NCI-H460 (cell line): Measurements from ENCODE around the gene ZNF526. TPM values are rescaled to one million over a fixed set of nuclear protein-coding genes. Genes with fewer than 3 reads are reported as not detected.

Experiments used
- DNase-seq: peaks from one replicate; pipeline ENCODE4 v3.0.0-alpha.2; 2016; ENCODE audit warnings: low read depth; ENCODE audit errors: extremely low read depth
- polyA plus RNA-seq: library from polyadenylated mRNA; depleted of rRNA; stranded (reverse); fragments of >200 nt; gene quantifications from 2 replicates; pipeline ENCODE4 v1.2.3, GENCODE V29; 2014; cell fraction: nucleus; rRNA removed
- total RNA-seq: library from RNA; depleted of rRNA; stranded (reverse); fragments of >200 nt; shearing (Covaris generic); gene quantifications from 2 replicates; pipeline ENCODE4 v1.2.3, GENCODE V29; 2014; rRNA removed

The ZNF526 gene, protein sequence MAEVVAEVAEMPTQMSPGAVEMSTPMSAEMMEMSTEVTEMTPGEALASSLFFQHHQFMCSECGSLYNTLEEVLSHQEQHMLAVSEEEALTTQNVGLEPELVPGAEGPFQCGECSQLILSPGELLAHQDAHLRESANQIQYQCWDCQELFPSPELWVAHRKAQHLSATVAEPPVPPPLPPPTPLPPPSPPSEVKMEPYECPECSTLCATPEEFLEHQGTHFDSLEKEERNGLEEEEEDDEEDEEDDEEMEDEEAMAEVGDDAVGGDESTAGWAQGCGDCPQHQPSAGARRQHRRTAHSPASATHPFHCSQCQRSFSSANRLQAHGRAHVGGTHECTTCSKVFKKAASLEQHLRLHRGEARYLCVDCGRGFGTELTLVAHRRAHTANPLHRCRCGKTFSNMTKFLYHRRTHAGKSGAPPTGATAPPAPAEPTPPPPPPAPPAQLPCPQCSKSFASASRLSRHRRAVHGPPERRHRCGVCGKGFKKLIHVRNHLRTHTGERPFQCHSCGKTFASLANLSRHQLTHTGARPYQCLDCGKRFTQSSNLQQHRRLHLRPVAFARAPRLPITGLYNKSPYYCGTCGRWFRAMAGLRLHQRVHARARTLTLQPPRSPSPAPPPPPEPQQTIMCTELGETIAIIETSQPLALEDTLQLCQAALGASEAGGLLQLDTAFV
- 3.7 and 4.4 TPM in 2 replicates for total RNA-seq
- polyA plus RNA-seq = 6.1 and 6.9 TPM in 2 replicates

DNA sequence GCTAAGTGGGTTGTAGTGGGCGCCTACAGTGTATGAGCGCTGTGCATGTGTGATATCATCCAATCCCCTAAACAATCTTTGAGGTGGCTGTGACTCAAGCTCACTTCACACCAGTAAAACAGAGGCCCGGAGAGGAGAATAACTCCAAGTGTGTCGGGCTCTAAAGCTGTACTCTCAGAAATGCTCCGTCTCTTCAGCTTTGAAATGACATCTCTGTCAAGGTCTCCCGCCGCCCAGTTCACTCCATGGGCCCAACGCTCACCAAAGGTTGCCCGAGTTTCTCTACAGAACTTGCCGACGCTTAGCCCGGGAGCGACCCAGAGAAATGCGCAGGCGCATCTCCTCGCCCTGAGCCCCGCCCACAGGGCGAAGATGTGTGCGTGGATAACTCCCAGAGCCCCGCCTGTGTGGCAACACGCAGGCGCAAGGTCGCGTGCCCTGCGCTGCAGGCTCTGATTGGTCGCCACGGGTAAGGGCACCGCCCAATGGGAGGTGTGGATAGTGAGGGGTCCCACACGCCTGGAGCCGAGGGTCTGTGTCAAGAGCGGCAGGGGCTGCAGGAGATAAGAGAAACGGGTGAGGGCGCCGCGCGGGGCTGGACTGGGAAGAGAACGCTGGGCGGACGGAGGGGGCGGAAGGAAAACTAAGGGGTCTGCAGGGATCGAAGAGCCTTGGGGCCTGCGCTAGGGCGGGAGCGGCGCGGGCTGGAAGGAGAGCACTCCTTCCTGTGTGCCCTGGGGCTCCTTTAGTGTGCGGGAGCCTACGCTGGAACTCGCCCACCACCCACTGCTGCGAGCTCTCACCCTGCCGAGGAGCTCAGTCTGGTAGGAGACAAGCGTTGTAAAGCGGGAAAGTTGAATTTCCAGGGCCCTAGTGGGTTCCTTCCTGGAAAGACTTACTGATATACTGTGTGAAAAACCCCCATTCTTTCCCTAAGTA, at the start of gene ZNF526:
Gene ZNF526 (plus strand): TSS at position 501 of the 939 bp plus-strand sequence. CDS start 4,092 bp downstream, outside the sequence.
- DNase-seq = peak; percentile 92

DNA sequence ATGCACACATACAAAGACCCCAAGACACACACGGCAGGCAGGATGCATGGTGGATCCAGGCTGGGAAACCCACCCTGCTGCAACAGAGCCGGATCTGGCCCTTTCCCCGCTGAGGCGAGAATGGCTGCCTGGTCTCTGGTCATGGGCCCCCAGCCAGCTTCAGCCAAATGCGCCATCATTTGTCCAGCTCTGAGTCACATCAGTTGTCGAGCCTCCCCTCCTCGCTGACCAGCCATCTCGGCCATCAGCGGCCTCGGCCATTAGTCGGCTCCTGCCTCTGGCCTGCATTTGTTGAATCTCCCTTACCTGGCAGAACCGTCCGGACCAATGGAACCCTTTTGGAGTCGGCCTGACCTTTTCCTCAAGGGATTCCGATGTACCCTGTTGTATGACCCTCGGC, 49.4 kb upstream of the ZNF526 start:
- DNase-seq = no peak

DNA sequence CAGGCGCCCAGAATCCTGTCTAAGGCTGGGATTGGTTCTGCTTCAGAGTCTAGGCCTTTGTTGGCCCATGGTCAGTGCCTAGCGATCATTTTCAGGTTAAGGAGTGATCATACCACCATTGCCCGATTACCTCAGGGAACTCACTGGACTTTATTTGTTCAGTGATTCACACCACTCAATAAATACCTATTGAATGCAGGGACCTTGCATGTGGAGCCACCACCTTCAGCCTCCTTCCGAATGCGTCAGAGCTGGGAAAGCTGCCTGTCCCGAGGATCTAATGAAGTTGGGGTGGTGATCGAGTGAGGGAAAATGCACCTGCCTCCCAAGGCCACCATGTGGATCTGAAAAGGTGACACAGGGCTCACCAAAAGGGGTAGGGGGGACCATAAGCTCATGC, 47.9 kb upstream of the ZNF526 start:
- DNase-seq = no peak

DNA sequence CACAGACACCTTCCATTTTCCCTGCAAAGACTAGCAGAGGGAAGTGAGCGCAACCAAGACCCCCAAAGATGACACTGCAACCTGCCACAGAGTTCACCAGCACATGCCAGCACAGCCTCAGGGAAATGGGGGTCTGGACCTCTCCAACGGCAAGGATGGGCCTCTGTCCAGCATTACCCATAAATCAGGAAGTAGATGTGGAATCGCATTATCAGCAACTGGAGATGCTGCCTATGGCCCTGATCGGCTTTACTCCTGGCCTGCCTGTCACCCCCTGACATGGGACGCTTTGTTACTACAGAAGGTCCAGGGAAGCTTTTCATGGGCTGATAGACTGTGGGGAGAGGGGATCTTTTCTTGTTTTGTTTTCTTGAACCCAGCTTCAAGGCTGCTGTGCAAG, 46.4 kb upstream of the ZNF526 start:
- DNase-seq = no peak

DNA sequence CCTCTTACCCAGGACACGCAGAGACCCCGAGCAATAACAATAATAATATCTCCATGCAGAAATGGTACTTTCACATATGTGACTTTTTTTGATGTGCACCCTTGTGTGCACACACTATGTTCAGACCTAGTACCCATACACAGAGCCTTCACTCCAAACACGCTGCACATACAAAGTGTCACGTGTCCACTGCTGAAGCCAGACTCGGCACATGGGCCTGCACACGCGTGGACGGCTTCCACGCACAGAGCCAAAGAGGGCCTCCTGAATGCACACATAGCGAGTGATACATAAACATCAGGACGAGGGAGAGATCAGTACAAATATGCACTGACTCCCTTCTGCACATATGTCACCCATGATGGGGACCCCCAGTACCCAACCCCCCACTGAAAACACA, 45.9 kb upstream of the ZNF526 start:
- no peak for DNase-seq

DNA sequence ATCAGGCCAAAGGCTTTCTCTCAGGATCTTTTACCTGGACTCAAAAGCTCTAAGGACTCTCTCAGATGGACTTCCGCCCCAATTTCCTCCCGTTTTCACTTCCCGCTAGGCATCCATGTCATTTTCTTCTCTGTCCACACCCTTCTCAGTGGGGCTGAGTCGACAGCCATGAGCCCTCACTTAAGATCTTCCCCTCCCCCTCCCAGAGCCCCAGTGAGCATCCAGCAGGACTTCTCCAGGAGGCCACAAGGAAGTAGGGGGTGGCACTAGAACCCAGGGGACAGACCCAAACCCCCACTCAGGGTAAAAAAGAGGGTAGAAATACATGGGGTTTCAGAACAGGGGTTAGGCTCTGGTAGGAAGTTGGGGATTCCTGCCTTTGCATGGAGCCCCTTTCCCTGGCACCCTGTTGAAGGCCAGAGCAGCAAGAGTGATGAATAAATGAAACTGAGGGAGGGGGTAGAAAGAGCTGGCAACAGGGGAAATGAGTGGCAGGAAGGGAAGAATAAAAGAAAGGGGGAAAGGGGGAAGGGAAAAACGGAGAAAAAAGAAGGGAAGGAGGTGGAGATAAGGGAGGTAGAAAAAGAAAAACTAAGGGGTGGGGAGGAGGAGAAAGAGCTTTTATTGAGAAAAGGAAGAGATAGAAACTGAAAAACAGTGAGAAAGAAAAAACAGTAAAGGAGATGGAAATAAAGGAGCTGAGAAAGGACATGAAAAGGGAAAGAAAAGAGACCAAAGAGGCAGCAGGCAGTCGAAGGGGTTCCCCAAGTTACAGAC, 45.0 kb upstream of the ZNF526 start:
- DNase-seq = no peak

DNA sequence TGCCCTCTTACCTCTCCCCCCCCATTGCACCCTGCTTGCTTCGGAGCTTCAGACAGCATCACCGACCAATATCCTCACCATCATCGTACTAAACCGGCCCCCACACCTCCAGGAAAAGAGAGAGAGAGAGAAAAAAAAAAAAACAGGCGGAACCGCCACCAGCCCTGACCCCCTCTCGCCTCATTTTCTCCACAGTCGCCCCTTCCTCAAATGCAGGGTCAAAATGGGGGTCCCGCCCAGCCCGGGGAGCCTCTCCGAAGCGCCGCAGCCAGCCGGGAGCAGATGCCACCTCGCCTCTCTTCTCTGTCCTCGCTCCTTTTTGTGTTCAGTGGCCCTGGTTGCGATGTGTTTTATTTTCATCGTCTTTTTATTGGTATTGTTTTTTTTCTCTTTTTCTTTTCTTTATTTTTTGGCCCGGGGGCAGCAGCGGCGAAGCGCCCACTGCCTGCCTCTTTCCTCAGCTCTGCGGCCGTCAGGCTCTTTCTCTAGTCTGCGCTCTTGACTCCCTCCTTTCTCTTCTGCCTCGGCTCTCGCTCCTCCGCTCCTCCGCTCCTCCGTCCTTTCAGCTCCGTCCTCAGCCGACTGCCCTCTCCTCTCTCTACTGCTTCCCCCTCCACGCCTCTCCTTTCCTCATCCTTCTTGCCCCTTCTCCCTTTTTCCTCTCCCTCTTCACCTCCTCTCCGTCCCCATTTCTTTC, 44.0 kb upstream of the ZNF526 start:
- DNase-seq = no peak

DNA sequence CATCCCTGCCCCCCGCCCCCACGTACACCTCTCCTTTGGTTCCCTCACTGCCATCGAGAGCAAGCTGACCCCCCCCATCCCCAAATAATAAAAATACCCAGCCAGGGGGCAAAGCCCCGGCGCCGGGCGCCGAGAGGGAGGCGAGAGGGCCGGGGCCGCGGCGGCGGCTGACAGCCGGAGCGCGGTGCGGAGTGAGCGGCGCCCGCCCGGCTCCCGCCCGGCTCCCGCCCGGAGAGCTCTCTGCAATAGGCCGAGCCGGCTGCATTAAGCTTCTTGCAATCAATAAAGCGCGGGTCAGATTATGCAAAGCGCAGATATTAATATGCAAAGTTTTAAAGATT, 43.5 kb upstream of the ZNF526 start:
- no peak for DNase-seq

DNA sequence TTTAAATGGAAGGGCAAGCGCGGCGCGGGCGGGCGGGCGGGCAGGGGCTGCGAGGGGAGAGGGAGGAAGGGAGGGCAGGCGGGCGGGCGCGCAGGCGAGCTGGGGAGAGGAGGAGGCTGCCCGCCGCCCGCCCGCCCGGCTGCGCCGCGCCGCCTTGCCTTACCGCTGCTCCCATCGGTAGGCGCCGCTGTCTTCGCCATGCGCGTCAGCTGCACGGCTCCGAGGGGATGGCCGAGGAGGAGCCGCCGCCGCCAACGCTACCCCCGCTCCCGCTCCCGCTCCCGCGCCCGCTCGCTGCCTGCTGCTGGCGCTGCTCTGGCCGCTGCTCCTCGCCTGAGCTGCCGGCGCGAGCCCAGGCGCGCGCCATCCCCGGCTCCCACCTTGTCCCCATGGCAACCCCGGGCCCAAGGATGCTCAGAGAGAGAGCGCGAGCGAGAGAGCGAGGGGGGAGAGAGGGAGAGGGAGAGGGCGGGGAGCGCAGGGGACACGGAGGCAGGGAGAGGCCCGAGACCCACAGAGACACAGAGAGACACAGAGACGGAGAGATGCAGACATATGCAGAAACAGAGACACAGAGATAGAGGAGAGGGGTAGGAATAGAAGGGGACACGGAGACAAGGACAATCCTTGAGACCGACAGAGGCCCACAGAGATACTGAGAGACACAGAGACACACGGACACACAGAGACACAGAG, 43.0 kb upstream of the ZNF526 start:
- peak; percentile 45 for DNase-seq

DNA sequence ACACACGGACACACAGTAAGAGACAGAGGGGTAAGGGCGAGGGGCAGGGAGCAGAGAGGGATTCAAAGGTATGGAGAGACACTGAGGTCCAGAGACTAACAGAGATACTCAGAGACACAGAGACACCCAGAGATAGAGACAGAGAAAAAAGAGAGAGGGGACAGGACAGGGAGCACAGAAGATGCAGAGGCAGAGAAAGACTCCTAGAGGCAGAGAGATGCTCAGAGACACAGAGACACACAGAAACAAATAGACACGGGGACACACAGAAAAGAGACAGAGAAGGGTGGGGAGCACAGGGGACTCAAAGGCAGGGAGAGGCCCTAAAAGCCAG, 42.5 kb upstream of the ZNF526 start:
- DNase-seq = no peak

DNA sequence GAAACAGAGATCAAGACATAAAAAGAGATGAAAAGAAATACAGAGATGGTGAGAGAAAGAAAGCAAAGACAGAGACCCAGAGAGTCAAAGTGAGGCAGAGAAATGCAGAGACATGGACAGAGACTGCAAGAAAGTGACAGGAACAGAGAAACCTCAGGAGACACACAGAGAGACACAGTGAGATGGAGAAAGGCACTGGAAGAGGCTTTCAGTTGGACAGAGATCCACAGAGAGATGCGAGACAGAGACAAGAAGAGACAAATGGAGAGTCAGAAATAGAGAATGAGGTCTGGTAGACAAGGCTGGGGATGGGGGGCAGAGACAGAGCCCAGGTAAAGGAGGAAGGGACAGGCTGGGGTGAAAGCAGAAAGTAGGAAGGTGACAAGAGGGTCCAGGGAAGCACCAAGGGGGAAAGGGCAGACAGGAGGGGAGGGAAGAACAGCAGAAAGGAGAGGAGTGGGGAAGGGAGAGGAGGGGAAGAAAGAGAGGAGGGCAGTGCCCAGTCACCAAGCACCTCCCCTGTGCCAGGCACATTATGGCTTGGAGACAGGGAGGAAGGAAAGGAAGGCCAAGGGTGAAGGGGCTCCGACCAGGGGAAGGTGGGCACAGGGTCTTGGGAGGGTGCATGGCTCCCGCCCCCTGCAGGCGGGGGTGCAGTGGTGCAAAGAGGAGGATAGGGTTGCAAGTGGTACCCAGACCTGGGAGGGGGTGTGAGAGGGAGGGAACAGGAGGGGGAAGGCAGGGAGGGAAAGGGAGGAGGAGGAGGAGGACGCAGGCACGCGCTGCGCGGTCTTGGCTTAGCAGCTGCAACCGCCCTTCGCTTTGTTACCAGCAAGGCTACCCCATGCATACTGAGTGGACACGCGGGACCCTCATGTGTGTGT, 41.1 kb upstream of the ZNF526 start:
- DNase-seq = no peak

DNA sequence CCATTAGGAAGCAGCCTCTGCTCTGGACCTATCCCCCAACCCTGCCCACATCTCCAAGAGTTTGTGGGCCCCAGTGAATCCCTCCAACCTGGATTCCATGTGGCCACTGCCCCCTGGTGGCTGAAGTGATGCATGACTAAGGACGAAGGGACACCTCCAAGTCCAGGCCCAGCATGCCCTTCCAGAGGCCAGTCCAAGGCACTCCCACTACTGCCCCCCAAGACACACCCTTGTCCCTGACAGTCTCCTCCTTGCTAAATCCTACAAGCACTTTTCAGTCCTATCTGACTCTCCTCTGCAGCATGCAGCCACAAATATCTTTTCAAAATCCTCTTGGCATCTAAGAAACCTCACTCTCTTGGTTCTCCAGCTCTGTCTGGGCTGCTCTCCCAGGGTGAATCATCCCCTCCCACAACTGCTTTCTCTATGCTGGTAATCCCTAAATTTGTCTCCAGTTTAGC, 35.7 kb upstream of the ZNF526 start:
- DNase-seq = peak; percentile 66

DNA sequence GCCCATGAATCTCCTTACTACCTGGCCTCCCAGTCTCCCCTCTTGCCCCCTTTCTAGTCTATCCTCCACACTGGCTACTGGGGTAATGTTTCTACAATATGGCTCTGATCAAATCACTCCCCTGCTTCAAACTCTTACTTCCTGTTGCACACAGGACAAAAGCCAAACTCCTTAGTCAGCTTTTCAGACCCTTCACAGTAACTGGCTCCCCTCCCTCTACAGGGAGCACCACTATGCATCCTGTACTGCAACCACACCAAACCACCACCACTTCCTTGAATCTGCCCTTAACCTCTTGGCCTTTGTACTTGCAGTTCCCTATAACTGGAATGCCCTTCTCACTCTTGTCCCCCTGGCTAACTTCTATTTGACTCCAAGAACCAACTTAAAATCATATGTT, 34.8 kb upstream of the ZNF526 start:
- DNase-seq = no peak

DNA sequence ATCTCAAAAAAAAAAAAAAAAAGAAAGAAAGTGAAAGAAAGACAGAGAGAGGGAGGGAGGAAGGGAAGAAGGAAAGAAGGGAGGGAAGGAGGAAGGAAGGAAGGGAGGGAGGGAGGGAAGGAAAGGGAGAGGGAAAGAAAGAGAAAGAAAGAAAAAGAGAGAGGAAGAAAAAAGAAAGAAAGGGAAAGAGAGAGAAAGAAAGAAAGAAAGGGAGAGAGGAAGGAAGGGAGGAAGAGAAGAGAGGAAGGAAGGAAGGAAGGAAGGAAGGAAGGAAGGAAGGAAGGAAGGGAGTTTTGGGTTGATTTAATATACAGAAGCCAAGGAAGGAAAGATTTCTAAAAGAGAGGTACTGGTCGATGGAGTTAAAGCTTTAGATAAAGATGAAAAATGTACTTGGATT, 31.4 kb upstream of the ZNF526 start:
- DNase-seq = no peak

DNA sequence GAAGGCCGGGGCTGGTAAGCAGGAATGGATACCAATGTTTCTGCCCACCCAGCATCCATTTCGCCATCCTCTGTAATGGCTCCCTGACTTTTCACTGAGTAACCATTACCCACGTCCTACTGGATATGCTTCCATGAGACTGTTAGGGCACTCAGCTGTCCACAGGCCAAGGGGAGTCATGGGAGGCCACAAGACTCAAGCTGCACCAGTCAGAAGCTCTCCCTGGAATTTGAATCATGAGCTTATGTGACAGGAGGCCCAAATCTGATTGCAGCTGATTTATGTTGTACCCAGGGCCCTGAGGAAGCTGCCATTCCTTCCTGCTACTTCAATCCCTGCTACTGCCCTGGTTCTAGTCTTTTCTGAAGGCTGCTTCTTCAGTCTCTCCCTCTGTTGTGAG, 31.0 kb upstream of the ZNF526 start:
- DNase-seq = no peak

DNA sequence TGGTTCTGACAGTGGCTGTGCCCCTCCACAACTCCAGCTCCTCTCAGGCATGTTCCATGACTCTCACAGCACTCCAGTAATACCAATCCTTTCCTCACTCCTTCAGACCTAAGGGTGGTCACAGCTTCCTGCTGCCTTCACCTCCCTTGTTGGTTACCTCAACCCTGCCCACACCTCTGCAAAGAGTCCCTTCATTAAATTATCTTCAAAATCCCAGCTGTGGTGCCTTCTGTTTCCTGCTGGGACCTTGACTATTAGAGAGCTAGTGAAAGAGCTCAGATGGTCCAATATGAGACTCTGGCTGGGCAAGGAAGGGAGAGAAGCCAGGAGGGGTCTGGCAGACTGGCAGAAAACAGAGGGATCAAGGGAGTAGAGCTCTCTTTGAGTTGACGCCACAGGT, 28.8 kb upstream of the ZNF526 start:
- DNase-seq = no peak

DNA sequence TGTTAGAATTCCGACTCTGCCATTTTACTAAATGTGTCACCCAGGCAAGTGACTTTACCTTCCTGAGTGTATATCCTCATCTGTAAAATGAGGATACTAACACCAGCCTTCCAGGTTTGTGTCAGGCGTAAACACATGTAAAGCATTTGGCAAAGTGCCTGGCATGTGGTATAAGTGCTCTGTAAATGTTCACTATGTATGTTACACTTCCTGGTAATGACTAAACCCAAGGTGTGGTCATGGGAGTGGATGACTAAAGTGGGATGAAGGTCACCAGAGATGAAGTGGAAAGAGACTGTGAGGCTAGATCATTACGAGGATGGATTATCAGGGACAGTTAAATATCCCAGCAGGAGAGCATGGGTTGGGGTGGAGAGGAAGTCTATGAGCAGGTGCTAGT, 28.3 kb upstream of the ZNF526 start:
- DNase-seq = no peak

DNA sequence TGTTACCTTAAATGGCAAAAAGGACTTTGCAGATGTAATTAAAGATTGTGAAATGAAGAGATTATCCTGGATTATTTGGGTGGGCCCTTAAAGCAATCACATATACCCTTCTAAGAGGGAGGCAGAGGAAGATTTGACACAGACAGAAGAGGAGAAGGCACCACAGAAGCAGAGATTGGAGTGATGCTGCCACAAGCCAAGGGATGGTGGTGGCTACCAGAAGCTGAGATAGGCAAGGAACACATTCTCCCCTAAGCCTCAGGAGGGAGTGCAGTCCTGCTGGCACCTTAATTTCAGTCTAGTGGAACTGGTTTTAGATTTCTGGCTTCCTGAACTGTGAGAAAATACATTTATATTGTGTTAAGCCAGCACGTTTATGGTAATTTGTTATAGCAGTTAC, 26.8 kb upstream of the ZNF526 start:
- no peak for DNase-seq
